Mucosa of descending colon (tissue), 3 donors: ENCODE results near the gene GNG14. TPM values are rescaled to one million over a fixed set of nuclear protein-coding genes. Genes with fewer than 3 reads are reported as not detected.
"Not testable (repeated sequence)": the region's sequence is repeated elsewhere in the genome, so short reads cannot be mapped to it uniquely, and the experiment has no call there.

Experiments
- ATAC-seq: fragments of 200-7000 bp; cut with Tn5 transposase; one replicate; pipeline ENCODE4 v1.9.1; 2020; ENCODE audit warnings: mild to moderate bottlenecking, moderate library complexity
- DNase-seq, 3 donors: peaks; one replicate each; pipeline ENCODE4 v3.0.0-alpha.2; 2020
- H3K36me3 ChIP-seq: fragments of 200-600 bp; one replicate; pipeline ENCODE4 v1.8.0; 2021; ENCODE audit warnings: low read depth, mild to moderate bottlenecking
- H3K4me1 ChIP-seq: fragments of 200-600 bp; one replicate; pipeline ENCODE4 v1.8.0; 2021; ENCODE audit warnings: low read depth, mild to moderate bottlenecking
- H3K4me3 ChIP-seq: fragments of 200-600 bp; one replicate; pipeline ENCODE4 v1.8.0; 2021; ENCODE audit warnings: mild to moderate bottlenecking
- H3K9me3 ChIP-seq: fragments of 200-600 bp; one replicate; pipeline ENCODE4 v1.8.0; 2021; ENCODE audit warnings: mild to moderate bottlenecking
- CTCF ChIP-seq: fragments of 200-600 bp; IDR thresholded peaks from one replicate; pipeline ENCODE4 v1.8.0; 2022; ENCODE audit warnings: antibody characterized with exemption, mild to moderate bottlenecking
- intact Hi-C, 2 donors: fragments of 100-400 bp; cut with DNase I in 1 of 2; cut with micrococcal nuclease in 1 of 2; formaldehyde crosslinking; loops; one replicate each; pipeline versions ENCODE4 v1.11.0 to v1.11.1; 2022; cut with DNase I, micrococcal nuclease
- long read RNA-seq, 2 donors: library from polyadenylated mRNA; unstranded; transcript quantifications; one replicate each; pipeline ENCODE4 v2.0.0, GENCODE V29; 2019 to 2021
- total RNA-seq, 3 donors: library from RNA; stranded (reverse); fragmentation: NEBNext Ultra II Directional in 2 of 3; extraction: Animal tissue kit (Norgen Biotek cat#: 25700) in 2 of 3; gene quantifications; one replicate each; pipeline versions ENCODE4 v1.2.1 to v1.2.4, GENCODE V29; 2021 to 2023
- donor health status: DM: no; HTN: no; CAD: no; lungs with moderate emphysema.
- donor health status: DM: no; HTN: no; CAD: no.
- donor health status: DM: no; HTN: yes; CAD: no.

GNG14 gene
- not detected for total RNA-seq
- long read RNA-seq, donor 1, result 0 reads
- long read RNA-seq, donor 2, result 0 reads

- DNase-seq (peak in 1 of 3 donors; percentile 40), ATAC-seq (no peak)
These were observed at the start of gene GNG14 for GRCh38 chr19:12687496-12688196. GNG14 (plus strand) TSS chr19:12687998; CDS start chr19:12688049, 51 bp downstream.

DNA sequence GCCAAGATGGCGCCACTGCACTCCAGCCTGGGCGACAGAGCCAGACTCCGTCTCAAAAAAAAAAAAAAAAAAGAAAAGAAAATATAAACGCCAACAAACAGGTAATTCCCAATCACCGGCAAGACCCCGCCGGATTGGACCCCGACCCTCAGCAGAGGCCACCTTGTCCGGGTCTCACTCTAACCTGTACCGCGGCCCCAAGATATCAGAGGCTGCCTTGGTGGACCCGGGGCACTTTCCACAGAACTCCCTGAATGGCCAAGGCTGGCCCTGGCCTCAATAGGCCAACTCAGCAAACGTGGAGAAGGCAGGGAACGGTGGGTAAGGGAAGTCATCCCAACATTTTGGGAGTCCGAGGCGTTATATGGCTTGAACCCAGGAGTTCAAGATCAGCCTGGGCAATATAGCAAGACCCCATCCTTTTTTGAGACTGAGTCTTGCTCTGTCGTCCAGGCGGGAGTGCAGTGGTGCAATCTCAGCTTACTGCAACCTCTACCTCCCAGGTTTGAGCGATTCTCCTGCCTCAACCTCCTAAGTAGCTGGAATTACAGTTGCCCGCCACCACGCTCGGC is 49.1 kb upstream of the GNG14 start:
- Histone ChIP-seq H3K4me3 (no peak overlapping the region), H3K4me1 (peaks cover 9% of the 10 kb centered on the region), H3K36me3 (no peaks in the 10 kb centered on the region), H3K9me3 (no peaks in the 10 kb centered on the region)
- ATAC-seq, result no peak
- intact Hi-C loops, result no loop called here
- DNase-seq, result no peak
- no peak for TF ChIP-seq CTCF

More at GRCh38 chr19:12687496-12688196, at the start of gene GNG14:
- Histone ChIP-seq H3K4me1 (no peaks in the 10 kb centered on the region), H3K36me3 (no peaks in the 10 kb centered on the region), H3K9me3 (no peaks in the 10 kb centered on the region), H3K4me3 (no peak within 1 kb of the TSS)
- intact Hi-C loops, result no loop called here
- no peak for TF ChIP-seq CTCF

DNA sequence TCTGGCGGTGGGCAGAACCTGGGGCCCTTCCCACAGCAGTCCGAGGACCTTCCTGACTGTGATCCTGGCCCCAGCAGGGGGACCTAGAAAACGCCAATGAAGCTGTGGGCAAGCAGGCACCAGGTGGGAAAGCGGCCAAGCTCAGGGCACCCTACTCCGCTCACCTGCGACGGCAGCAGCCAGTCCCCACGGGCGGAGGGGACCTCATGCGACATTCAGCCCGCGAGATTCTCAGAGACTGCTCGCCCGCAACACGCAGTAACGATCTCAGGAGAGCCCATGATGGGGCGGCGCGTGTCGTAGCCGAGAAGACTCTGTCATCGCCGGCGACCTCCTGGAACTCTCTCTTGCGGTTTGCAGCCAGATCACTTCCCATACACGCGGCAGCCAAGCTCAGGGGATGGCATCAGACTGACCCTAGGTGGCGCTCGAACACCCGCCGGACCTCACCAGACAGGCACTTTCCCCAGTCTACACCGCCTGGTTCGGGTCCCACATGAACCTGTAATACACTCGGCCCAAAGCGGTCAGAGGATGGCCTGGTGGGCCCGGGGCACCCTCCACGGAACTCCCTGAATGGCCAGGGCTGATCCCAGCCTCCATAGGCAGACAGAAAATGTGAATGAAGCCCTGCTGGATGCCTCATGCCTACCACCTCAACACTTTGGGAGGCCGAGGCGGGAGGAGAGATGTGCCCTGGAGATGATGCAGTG is 47.7 kb upstream of the GNG14 start:
- DNase-seq (peak; percentile 86 to 88 (median 87)), ATAC-seq (peak; percentile 98)
- peaks cover 9% of the 10 kb centered on the region for H3K4me1 ChIP-seq
- intact Hi-C loops, result no loop called here
- no peaks in the 10 kb centered on the region for H3K36me3 ChIP-seq
- H3K9me3 ChIP-seq, result no peaks in the 10 kb centered on the region
- TF ChIP-seq CTCF, result peak; percentile 58
- H3K4me3 ChIP-seq, result no peak overlapping the region

GRCh38 chr19:12641456-12641855 is 46.3 kb upstream of the GNG14 start:
- TF ChIP-seq CTCF, result no peak
- intact Hi-C loops, result no loop called here
- Histone ChIP-seq H3K36me3 (no peaks in the 10 kb centered on the region), H3K9me3 (no peaks in the 10 kb centered on the region), H3K4me1 (peaks cover 9% of the 10 kb centered on the region), H3K4me3 (no peak overlapping the region)
- ATAC-seq (no peak), DNase-seq (no peak)

GRCh38 chr19:12642506-12642905 is 45.3 kb upstream of the GNG14 start:
- Histone ChIP-seq H3K36me3 (no peaks in the 10 kb centered on the region), H3K9me3 (no peaks in the 10 kb centered on the region), H3K4me3 (no peak overlapping the region), H3K4me1 (peaks cover 9% of the 10 kb centered on the region)
- DNase-seq (no peak), ATAC-seq (no peak)
- TF ChIP-seq CTCF, result no peak
- intact Hi-C loops, result no loop called here

DNA sequence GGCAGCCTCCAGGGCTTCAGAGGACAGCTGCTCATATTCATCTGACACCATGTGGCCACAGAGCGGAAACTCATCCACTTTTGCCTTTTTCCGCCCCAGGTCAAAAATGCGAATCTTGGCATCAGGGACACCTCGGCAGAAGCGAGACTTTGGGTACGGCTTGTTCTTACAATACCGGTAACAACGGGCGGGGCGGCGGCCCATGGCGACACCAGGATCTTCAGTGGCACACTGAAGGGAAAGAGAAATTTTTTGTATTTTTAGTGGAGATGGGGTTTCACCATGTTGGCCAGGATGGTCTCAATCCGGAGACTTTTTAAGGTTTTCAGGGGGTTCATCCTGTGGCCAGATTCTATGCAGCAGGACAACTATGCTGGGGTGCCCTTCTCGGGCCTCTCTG is 44.1 kb upstream of the GNG14 start:
- H3K4me1 ChIP-seq, result peaks cover 13% of the 10 kb centered on the region
- ATAC-seq, H3K4me3 ChIP-seq, intact Hi-C loops, H3K9me3 ChIP-seq, DNase-seq, H3K36me3 ChIP-seq: not testable (repeated sequence)
